HG02970 (cell line): ENCODE data around the gene STUB1.

ENCODE experiments used
- ATAC-seq: cut with Tn5 transposase; IDR thresholded peaks from one replicate; pipeline ENCODE4 v1.9.1; 2021; ENCODE audit warnings: mild to moderate bottlenecking, moderate library complexity, moderate number of reproducible peaks; ENCODE audit not compliant: unreplicated experiment, low FRiP score

STUB1 gene

DNA sequence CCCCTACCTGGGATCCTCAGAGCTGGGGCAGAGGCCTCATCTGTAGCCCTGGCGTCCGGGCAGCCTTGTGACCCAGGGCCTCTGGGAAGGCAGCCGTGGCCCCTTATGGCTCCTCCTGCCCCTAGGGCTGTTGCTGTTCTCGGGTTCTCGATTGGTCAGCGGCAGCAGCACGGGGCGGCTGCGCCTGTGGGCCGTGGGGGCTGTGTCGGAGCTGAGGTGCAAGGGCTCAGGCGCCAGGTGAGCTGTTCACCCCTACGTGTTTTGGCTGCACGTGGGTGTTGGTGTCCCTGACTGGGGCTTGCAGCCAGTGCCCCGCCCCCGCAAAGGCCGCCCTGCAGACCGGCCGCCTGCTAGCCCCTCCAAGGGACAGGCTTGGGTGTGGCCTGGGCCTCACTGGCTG, 18.1 kb upstream of the STUB1 start:
- no peak for ATAC-seq

DNA sequence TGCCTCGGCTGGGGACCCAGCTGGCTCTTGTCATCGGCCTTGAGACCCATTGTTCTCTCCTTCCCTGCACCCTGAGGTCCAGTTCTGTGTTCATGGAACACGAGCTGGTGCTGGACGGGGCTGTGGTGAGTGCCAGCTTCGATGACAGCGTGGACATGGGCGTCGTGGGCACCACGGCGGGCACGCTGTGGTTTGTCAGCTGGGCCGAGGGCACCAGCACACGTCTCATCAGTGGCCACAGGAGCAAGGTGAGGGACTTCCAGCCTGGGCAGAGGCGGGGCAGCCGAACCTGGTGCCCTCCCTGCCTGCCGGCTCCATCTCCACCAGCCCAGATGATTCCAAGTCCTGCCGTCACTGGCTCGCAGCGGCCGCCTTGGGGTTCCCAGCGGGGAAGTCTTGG, 17.6 kb upstream of the STUB1 start:
- no peak for ATAC-seq

DNA sequence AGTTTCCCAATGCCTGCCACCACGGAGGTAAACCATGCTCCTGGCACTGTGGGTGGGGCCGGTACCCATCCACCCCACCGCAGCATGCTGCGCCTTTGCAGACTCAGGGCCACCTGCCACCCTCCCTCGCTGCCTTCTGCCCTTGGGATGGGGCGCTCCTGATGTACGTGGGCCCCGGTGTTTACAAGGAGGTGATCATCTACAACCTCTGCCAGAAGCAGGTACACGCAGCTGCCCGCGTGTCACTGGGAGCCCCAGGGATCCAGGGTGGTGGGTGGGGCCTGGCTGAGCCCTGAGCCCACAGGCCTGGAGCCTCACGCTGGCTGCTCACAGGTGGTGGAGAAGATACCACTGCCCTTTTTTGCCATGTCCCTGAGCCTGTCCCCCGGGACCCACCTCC, 13.6 kb upstream of the STUB1 start:
- ATAC-seq, result no peak

DNA sequence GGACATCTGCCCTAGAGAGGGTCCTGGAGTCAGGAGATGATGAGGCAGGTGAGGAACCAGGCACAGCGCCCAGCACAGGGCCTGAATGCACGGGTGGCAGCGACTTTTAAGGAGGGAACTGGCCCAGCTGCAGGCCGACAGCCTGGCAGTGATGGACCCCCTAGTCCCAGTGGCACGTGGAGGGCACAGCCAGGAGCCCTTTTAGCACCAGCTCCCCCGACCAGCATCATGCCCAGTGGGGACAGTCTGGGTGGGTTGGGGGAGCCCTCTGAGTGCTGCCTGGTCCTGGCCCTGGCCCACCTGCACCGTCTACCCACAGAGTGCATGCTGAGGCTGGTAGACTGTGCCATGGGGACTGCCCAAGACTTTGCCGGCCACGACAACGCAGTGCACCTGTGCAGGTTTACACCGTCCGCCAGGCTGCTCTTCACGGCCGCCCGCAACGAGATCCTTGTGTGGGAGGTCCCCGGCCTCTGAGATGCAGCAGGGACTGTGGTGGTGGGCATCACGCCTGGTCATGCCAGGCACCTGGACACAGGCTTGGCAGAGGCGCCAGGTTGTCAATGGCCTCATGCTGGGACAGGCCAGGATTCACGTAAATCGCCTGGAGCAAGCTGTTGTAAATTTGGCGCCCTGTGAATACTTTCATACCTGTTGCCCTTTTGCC, 13.0 kb upstream of the STUB1 start:
- ATAC-seq, result no peak

DNA sequence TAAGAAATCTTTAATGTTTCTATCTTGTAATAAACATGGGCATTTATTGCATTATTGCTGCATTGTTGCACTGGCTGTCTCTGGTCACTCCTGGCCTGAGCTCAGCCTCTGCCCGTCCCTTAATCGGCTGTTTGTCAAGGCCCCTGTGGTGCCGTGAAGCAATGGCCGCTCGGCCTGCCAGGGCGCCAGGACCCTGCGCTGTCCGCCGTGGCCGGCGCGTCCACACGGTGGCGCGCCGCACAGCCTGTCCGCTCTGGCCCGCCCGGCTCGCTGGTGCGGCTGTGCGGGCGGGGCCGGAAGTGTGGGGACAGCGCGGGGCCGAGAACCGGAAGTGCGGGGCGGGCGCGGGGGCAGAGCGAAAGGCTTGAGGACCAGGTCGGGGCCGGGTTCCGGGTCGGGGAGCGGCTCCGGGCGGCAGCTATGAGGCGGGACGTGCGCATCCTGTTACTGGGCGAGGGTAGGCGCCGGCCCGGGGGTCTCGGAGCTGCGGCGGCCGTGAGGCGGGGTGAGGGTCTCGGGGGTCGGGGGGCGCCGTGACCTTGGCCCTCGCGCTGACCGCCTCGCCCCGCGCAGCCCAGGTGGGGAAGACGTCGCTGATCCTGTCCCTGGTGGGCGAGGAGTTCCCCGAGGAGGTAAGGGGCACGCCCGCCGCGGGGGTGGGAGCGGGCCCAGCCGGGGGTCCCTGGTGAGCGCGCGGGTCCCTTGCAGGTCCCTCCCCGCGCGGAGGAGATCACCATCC, 12.3 kb upstream of the STUB1 start, which contains the start of gene RHOT2:
Gene RHOT2 (plus strand): TSS at position 353 of the 739 bp plus-strand sequence. CDS start 68 bp downstream, at position 421.
- peak; percentile 87 for ATAC-seq

DNA sequence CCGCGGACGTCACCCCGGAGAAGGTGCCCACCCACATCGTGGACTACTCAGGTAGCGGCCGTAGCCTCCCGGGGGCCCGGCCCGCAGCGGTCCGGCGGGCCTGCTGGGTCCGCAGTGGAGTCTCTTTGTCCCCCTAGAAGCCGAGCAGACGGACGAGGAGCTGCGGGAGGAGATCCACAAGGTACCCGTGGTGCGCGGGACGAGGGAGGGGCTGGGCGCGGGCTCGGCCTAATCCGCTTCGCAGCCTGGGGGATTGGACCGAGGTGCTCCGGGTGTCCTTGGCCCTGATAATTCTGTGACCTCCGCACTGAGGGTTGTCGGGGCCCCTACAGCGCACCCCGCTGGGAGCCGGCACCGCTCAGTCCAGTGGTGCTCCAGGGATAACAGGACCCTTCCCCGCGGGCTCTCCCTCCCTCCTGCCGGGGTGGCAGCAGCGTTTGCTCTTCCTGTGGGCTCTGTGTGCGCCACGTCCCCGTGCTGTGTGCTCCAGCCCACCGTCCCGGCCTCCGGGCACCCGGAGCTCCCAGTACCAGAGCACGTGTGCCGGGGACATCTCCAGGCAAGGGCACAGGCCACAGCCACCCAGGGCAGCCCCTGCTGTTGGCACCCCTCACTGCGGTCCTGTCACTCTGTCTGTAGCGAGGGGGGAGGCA, 11.6 kb upstream of the STUB1 start:
- no peak for ATAC-seq

DNA sequence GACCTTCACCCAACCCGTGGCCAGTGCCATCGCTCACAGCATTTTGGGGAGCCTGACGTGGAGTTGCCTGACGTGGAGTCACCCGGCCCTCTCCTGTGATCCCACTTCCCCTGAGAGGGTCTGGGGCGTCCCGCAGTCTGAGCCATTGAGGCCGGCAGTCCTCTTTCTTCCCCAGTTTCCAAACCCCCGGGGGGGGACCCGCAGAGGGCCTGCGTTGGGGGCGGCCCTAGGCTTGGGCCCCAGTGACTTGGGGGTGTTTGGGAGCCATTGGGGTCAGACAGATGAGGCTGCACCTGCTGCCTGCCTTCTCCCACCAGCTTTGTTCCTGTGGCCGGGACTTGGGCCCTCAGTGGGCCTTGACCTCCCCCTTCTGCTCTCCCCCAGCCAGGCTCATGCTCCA, 10.5 kb upstream of the STUB1 start:
- no peak for ATAC-seq

DNA sequence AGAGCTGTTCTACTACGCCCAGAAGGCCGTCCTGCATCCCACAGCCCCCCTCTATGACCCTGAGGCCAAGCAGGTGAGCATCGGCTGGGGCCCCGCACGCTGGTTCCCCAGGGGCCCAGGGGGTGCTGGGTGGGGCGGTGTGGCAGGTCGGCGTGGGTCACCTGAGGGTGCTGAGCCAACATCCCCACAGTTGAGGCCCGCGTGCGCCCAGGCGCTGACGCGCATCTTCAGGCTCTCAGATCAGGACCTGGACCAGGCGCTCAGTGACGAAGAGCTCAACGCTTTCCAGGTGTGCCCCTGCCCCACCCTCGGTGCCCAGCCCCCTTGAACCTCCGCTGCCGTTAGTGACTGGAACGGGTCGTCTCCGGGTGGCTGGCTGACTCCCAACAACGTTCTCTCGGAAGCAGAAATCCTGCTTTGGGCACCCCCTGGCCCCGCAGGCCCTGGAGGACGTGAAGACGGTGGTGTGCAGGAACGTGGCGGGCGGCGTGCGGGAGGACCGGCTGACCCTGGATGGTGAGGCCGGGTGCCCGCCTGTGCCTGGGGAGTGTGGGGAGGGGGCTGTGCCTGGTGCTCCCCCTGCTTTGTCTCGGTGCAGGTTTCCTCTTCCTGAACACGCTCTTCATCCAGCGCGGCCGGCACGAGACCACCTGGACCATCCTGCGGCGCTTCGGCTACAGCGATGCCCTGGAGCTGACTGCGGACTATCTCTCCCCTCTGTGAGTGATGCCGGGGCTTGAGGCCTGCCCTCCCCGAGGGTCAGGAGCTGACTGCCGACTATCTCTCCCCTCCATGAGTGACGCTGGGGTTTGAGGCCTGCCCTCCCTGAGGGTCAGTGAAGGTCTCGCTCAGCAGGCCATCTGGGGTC, 9.5 kb upstream of the STUB1 start:
- no peak for ATAC-seq

DNA sequence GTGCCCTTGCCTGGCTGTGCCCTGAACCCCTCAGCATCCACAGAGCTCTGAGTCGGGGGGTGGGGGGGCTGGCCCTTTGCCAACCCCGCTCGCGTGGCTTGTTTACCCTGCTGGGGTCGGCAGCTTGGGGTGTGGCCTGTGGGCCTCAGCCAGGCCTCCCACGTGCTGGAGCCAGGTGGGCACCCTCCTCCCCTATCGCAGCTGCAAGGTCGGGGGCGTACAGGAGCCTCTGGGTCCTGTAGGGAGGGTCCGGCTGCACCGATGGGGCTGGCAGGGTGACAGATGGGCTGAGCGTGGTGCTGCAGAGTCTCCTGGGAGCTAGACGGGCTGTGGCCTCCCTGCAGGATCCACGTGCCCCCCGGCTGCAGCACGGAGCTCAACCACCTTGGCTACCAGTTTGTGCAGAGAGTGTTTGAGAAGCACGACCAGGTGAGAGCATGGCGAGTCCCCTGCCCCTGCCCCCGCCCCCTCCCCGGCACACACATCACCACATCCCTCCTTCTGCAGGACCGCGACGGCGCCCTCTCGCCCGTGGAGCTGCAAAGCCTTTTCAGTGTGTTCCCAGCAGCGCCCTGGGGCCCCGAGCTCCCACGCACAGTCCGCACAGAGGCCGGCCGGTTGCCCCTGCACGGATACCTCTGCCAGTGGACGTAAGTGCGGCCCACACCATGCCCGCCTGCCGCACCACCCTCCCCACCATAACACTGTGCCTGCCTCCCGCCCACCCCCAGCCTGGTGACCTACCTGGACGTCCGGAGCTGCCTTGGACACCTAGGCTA, 8.7 kb upstream of the STUB1 start:
- no peak for ATAC-seq

DNA sequence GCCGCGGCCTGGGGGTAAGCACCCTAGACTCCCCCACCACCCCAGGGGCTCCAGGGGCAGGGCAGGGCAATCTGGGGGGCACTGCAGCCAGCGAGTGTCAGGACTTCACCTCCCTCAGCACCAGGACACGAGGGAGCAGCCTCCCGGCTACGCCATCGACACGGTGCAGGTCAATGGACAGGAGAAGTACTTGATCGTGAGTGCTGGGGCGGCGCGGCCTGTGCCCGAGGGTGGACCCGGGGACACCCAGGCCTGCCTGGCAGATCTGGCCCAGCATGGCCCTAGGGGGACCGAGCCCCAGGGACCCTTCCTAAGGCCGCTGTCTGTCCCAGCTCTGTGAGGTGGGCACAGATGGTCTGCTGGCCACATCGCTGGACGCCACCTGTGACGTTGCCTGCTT, 7.8 kb upstream of the STUB1 start:
- no peak for ATAC-seq

DNA sequence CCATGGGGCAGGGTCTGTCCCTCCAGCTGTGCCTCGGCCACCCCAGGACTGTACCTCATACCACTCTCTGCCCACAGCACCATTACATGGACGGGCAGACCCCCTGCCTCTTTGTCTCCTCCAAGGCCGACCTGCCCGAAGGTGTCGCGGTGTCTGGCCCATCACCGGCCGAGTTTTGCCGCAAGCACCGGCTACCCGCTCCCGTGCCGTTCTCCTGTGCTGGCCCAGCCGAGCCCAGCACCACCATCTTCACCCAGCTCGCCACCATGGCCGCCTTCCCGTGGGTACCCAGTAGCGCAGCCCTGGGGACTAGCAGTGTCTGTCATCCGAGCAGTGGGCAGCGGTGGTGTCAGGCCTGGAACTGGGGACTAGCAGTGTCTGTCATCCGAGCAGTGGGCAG, 7.4 kb upstream of the STUB1 start:
- no peak for ATAC-seq

DNA sequence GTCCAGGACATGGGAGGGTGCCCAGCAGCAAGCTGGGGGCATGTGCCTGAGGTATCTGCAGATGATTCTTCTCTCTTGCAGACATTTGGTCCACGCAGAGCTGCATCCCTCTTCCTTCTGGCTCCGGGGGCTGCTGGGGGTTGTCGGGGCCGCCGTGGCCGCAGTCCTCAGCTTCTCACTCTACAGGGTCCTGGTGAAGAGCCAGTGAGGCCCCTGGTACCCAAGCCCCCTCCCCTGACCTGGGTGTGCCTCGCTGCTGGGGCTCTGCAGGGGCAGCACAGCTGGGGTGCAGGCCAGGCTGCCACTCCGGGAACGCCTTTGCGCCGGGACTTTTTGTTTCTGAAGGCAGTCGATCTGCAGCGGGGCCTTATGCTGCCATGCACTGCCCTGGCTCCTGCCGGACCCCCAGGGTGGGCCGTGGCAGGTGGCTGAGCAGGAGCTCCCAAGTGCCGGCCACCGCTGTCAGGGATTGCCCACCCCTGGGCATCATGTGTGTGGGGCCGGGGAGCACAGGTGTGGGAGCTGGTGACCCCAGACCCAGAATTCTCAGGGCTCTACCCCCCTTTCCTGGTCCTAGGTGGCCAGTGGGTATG, 6.7 kb upstream of the STUB1 start:
- ATAC-seq, result no peak

DNA sequence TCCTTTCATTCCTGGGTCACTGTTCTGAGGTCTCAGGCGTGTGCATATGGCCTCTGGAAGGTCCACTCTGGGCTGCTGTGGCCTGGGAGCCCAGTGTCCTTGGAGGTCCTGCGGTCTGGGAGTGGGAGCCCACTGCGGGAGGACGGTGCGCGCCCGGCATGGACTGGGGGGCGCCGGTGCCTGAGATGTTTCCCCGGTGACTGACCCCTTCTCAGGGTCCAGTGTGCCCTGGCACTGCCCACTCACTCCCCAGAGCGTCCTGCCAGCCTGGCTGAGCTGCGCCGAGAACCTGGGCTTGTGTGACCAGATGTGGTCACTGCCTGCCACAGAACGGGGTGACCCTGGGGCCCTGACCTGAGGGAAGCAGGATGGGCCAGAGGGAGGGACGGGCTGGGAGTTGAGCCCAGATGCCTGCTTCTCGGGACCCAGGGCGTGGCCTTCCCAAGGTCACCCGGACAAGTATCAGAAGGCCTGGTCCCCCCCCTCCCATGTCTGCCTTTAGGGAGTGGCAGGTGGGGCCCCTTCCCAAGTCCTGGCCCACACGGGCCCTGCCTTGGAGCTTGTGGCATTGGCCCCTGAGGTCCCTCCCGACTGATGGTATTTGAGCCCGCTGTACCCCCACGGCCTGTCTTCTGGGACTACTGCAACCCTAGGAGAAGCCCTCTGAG, 5.9 kb upstream of the STUB1 start:
- ATAC-seq, result no peak

DNA sequence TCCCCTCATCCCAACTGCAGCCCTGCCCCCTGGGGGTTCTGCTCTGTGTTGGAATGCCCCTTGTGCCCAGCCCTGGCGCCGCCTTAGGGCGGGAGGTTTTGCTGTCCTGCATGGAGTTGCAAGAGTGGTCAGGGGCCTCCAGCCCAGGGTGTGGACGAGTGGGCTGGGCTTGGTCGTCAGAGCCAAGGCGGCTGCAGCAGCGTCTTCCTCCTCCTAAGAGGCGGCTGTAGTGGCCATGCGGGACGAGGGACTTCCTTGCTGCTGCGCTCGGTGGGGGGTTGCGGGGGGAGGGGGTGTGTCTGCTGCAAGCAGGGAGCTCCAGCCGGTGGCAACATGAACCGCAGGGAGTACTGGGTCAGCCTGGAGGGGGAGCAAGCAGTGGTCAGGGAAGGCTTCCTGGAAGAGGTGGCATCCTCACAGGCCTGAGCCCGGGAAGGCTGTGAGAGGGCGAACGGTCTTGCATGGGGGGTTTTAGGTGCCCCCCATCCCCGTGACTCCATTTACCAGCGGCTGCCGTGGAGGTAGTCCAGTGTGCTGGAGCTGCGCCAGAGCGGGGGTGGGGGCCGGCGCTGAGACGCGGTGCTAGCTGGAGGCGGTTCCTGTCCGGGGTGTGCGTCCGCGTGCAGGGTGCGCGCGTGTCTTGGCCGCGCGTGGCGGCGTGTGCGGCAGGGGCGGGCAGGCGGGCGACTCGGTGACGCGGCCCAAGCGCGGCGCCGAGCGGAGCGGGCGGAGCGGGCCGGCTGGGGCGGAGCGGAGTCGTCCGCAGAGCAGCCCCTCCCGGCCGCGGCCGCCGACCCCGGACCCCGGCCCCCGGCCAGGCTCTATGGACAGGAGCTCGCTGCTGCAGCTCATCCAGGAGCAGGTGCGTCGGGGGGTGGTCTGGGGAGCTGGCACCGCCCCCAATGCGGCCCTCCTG, 5.0 kb upstream of the STUB1 start, which contains the start of gene RHBDL1:
Gene RHBDL1 (plus strand): TSS at position 704 of the 916 bp plus-strand sequence. CDS start 120 bp downstream, at position 824.
- no peak for ATAC-seq

DNA sequence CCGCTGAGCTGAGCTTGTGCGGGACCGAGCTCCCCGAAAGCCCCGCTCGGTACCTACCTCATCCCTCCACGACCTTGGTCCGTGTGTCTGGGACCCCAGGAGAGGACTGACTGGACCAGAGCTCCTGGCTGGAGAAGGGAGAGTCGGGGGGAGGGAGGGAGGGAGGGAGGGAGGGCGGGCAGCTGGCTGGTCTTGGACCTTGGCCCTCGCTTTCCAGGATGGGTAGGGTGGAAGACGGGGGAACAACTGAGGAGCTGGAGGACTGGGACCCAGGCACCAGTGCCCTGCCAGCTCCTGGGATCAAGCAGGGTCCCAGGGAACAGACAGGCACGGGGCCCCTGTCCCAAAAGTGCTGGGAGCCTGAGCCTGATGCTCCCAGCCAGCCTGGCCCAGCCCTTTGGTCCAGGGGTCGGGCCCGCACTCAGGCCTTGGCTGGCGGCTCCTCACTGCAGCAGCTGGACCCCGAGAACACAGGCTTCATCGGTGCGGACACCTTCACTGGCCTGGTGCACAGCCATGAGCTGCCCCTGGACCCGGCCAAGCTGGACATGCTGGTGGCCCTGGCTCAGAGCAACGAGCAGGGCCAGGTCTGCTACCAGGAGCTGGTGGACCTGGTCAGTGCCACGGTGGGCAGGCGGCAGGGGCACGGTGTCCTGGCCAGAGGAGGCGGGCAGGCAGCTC, 4.2 kb upstream of the STUB1 start:
- ATAC-seq, result no peak

DNA sequence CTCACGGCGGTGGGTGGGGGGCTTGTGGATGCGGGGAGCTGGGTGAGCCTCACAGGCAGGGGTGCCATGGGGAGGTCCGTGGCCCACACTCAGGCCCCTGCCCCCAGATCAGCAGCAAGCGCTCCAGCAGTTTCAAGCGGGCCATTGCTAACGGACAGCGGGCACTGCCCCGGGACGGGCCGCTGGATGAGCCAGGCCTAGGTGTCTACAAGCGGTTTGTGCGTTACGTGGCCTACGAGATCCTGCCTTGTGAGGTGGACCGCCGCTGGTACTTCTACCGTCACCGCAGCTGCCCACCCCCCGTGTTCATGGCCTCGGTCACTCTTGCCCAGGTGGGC, 3.7 kb upstream of the STUB1 start:
- ATAC-seq, result no peak

DNA sequence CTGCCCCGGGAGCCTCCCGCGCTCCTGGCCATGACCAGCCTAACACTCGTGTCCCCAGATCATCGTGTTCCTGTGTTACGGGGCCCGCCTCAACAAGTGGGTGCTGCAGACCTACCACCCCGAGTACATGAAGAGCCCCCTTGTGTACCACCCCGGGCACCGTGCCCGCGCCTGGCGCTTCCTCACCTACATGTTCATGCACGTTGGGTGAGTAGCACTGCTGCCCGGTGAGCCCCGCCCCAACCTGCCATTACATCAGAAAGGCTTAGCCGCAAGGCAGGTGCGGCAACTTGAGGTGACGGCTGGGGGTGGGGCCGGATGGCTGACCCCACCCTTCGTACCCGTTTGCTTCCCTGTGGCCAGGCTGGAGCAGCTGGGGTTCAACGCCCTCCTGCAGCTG, 3.3 kb upstream of the STUB1 start:
- no peak for ATAC-seq
